ENCODE data around the gene BAHCC1.

BAHCC1 gene

GRCh38 chr17:81398176-81398831, 3.0 kb downstream of the BAHCC1 start:
- TF ChIP-seq CTCF (IDR thresholded peaks at IDR 0.05; ENCODE audit: borderline replicate concordance, control extremely low read depth, extremely low read depth, insufficient read depth, missing control alignments), result no peak
- in situ Hi-C loops (cut with MboI; ENCODE audit: low sequenced_read_pairs, unreplicated experiment), result no loop called here
- no peak for DNase-seq (ENCODE audit: low spot score)

GRCh38 chr17:81398832-81399411, 3.7 kb downstream of the BAHCC1 start:
- TF ChIP-seq CTCF (IDR thresholded peaks at IDR 0.05; ENCODE audit: borderline replicate concordance, control extremely low read depth, extremely low read depth, insufficient read depth, missing control alignments), result no peak
- in situ Hi-C loops (cut with MboI; ENCODE audit: low sequenced_read_pairs, unreplicated experiment), result no loop called here
- no peak for DNase-seq (ENCODE audit: low spot score)

GRCh38 chr17:81399481-81400153, 4.4 kb downstream of the BAHCC1 start:
- no peak for TF ChIP-seq CTCF (IDR thresholded peaks at IDR 0.05; ENCODE audit: borderline replicate concordance, control extremely low read depth, extremely low read depth, insufficient read depth, missing control alignments)
- in situ Hi-C loops (cut with MboI; ENCODE audit: low sequenced_read_pairs, unreplicated experiment), result no loop called here
- peak; percentile 65 for DNase-seq (ENCODE audit: low spot score)

- in situ Hi-C loops (cut with MboI; ENCODE audit: low sequenced_read_pairs, unreplicated experiment), result no loop called here
- no peak for TF ChIP-seq CTCF (IDR thresholded peaks at IDR 0.05; ENCODE audit: borderline replicate concordance, control extremely low read depth, extremely low read depth, insufficient read depth, missing control alignments)
- DNase-seq (ENCODE audit: low spot score), result no peak
Observed at GRCh38 chr17:81400154-81400977, 5.1 kb downstream of the BAHCC1 start.

GRCh38 chr17:81400996-81401722, 5.9 kb downstream of the BAHCC1 start:
- in situ Hi-C loops (cut with MboI; ENCODE audit: low sequenced_read_pairs, unreplicated experiment), result no loop called here
- TF ChIP-seq CTCF (IDR thresholded peaks at IDR 0.05; ENCODE audit: borderline replicate concordance, control extremely low read depth, extremely low read depth, insufficient read depth, missing control alignments), result no peak
- no peak for DNase-seq (ENCODE audit: low spot score)

All from GM13976 (cell line).